LNCAP (cell line): ENCODE results near the gene RNF34.

Source experiments
- TF ChIP-seq, protein P1 (sequence below): fragments of 450-650 bp; IDR thresholded peaks from 2 replicates; pipeline ENCODE4 v1.5.1; 2017; ENCODE audit warnings: mild to moderate bottlenecking

The RNF34 gene

DNA sequence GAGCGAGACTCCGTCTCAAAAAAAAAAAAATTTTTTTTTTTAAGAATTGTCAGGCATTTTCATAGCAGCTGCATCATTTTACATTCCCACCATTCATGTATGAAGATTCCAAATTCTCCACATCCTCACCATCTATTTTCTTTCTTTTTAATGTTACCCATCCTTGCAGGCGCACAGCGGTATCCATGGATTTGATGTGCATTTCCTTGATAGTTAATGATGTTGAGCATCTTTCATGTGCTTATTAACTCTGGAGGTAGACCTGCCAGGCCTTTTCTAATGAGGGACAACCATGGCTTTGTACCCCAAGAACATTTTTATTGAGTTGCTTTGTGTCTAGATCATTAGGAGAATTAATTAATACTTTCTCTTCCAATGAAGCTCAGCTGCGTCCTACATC is 1.6 kb upstream of the RNF34 start:
- TF ChIP-seq, protein P1, sequence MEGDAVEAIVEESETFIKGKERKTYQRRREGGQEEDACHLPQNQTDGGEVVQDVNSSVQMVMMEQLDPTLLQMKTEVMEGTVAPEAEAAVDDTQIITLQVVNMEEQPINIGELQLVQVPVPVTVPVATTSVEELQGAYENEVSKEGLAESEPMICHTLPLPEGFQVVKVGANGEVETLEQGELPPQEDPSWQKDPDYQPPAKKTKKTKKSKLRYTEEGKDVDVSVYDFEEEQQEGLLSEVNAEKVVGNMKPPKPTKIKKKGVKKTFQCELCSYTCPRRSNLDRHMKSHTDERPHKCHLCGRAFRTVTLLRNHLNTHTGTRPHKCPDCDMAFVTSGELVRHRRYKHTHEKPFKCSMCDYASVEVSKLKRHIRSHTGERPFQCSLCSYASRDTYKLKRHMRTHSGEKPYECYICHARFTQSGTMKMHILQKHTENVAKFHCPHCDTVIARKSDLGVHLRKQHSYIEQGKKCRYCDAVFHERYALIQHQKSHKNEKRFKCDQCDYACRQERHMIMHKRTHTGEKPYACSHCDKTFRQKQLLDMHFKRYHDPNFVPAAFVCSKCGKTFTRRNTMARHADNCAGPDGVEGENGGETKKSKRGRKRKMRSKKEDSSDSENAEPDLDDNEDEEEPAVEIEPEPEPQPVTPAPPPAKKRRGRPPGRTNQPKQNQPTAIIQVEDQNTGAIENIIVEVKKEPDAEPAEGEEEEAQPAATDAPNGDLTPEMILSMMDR: no peak

DNA sequence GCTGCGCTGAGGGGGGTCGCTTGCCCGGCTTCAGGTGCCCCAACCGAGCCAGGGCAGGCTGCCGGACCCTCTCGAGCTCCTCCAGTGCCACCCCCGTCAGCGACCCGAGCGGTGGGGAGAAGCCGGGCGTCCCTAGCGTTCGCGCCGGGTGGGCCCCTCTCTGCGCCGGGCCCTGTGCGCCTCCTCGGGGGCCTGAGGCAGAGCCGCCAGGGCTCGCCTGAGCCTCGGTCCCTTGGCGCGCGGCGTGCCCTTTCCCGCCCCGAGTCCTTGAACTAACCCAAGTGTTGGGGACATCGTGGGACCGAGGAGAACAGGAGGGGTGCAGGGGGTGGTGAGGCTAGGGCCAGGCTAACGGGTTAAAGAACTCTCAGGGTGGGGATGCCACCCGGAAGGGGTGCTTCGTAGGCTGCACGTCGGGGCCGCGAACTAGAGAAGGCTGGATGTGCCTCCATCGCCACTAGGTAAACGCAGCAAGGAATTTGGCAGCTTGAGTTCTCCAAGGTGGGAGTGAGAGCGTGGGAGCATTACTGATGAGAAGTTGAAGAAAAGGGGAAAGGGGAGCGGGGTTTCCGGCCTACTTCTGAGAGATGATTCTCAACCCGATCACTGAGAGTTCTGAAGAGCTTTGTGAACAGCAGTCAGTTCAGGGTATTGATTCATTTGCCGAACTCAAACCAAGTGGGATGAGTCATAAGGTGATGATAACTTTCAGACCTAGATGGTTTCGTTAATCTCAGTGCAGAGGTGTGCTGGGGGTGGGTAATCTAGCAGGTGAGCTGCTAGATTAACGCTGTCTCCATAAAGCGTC is 618 bp downstream of the RNF34 start:
- TF ChIP-seq, protein P1: no peak

DNA sequence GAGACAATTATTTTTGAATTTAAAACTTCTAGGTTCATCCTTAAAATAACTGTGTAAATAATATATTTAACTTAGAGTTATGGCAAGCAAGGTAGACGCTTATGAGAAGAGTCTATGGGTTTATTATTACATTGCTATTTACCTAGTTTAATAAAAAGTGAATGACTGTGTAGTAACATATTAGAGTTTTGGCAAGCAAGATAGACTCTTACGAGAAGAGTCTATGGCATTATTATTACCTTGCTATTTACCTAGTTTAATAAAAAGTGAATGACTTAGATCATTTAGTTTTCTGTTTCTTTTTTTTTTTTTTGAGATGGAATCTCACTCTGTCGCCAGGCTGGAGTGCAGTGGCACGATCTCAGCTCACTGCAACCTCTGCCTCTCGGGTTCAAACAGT is 3.8 kb downstream of the RNF34 start:
- TF ChIP-seq, protein P1: no peak

DNA sequence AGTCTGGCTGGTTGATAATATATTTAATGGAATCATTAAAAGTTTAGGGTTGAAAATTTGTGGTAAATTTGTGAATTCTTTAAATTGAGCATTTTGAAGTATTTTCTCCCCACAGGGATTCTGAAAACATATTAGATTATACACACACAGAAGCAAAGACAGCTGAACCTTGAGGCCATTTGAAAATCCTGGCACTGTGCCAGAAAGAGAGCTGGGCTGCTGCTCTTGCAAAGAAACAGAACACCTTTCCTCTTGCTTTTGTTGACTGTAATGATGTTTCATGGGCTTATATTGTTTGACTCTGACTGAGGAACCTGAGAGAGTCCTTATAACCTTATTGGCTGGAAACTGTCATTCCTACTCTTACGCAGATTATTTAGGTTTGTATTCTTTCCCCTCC is 4.8 kb downstream of the RNF34 start:
- TF ChIP-seq, protein P1: no peak

DNA sequence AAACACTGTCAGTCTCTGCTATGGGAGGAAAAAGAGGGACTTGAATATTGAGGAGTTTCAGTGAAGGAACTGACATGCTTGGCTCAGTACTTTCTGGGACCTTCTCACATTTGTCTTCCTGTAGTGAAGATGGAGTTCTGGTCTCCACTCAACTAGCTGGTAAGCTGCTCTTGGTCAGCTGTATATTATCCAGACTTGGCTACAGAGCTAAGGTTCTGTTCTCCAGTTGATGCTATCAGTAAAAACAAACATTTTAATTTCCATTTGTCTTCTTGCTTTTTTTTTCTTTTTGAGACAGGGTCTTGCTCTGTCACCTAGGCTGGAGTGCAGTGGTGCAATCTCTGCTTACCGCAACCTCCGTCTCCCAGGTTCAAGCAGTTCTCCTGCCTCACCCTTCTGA is 5.3 kb downstream of the RNF34 start:
- TF ChIP-seq, protein P1: no peak

DNA sequence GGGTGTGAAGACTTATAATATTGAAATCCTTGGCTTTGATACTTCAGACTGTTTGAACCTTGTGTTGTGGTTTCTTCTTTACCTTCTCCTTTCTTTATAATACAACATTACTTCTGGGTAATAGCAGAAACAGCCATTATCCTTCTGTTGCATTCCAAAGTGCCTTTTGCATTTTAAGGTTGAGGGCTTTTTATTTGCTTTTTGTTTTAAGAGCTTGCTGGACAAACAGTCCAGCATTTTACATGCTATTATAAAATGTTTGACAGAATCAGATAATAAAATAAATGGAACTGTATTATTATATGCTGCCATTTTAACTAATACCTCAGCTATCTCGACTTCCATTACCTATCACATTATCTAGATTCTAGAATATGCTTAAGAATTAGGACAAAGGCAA is 14.0 kb downstream of the RNF34 start:
- TF ChIP-seq, protein P1: no peak

DNA sequence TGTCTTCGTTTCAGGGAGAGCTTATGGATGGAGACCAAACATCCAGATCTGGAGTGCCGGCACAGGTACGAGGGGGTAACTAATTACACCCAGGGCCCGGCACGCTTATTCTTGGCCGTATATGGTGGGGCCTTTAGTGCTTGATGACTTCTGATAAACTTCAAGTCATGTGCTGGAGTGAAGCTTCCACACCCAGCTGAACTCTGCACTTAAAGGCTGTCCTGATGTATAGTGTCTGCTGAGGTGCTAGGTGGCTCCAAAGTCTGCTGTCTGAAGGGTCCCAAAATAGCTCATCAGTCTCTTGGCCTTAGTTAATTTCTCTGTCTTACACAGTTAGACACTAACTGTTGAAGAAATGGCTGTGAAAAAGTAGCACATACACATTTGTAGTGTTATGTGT is 17.9 kb downstream of the RNF34 start:
- TF ChIP-seq, protein P1: no peak

DNA sequence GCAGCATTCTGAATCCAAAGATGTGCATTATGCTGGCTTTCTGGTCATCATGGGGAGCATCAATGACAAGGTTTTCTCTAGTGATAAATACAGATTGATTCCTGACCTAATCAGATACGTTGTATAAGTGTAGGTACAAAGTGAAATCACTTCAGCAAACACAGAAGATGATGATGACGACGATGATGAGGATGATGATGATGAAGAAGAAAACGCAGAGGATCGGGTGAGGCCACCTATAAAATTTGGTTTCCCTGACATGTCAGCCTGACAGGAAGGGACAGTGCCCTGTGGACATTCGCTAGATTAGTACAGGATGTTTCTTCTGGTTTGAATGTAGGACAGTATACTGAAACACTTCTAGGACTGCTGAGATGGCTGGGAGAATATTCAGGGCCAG is 20.2 kb downstream of the RNF34 start:
- TF ChIP-seq, protein P1: no peak
